NCI-H69 (cell line): Measurements from ENCODE around the gene PCDHGB2.

ENCODE experiments used
- DNase-seq: peaks from one replicate; lab custom pipeline; 2025; lab: John Stamatoyannopoulos, UW

Gene PCDHGB2

GRCh38 chr5:141349917-141350619, 9.7 kb upstream of the PCDHGB2 start, which contains the start of gene PCDHGB1:
Gene PCDHGB1 (plus strand): TSS chr5:141350099. CDS start chr5:141350261, 162 bp downstream.
- DNase-seq, result peak; percentile 84

GRCh38 chr5:141351591-141351990, 8.2 kb upstream of the PCDHGB2 start:
- DNase-seq, result no peak

- peak; percentile 12 for DNase-seq
Observed at GRCh38 chr5:141354900-141355469, 4.8 kb upstream of the PCDHGB2 start, which contains the start of gene PCDHGA4. Gene PCDHGA4 (plus strand): TSS chr5:141355021. CDS start chr5:141355108, 87 bp downstream.

DNA sequence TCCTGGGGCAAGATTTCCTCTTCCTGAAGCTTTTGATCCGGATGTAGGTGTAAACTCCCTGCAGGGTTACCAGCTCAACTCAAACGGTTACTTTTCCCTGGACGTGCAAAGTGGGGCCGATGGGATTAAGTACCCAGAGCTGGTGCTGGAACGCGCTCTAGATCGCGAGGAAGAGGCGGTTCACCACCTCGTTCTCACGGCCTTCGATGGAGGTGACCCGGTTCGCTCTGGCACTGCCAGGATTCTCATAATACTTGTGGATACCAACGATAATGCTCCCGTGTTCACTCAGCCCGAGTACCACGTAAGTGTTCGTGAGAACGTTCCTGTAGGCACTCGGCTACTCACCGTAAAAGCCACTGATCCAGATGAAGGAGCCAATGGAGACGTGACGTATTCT, 4.2 kb upstream of the PCDHGB2 start:
- DNase-seq, result no peak

GRCh38 chr5:141356133-141356532, 3.7 kb upstream of the PCDHGB2 start:
- DNase-seq, result no peak

DNA sequence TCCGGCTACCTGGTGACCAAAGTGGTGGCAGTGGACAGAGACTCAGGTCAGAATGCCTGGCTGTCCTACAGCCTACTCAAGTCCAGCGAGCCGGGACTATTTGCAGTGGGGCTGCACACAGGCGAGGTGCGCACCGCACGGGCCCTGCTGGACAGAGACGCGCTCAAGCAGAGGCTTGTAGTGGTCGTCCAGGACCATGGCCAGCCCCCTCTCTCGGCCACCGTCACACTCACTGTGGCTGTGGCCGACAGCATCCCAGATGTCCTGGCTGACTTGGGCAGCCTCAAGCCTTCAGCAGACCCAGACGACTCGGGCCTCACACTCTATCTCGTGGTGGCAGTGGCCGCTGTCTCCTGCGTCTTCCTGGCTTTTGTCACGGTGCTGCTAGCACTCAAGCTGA, 2.8 kb upstream of the PCDHGB2 start:
- DNase-seq, result no peak

DNA sequence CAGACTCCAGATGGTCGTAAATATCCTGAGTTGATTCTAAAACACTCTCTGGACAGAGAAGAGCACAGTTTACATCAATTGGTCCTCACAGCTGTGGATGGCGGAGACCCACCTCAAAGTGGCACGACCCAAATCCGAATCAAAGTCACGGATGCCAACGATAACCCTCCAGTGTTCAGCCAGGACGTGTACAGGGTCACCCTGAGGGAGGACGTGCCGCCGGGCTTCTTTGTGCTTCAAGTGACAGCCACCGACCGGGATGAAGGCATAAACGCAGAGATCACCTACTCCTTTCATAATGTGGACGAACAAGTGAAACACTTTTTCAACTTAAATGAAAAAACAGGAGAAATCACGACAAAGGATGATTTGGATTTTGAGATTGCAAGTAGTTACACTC, 891 bp downstream of the PCDHGB2 start:
- no peak for DNase-seq

DNA sequence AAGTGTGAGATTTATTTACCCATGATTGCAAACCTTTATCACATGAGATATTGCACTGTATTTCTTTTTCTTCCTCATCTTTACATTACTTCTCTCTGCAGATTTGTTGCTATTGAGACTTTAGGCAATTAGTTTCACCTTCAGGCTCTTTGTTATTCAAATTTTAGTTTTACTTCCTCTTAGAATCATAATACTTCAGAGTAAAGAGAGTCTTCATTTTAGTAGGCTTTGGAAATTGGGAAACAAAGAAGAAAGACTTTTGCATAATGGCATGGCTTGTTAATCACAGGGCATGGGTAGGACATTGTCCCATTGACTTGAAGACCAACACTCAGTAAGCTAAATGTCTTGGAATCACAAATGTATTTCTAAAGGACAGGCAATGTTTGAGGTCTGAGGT, 2.9 kb downstream of the PCDHGB2 start:
- DNase-seq, result no peak

- no peak for DNase-seq
Observed at GRCh38 chr5:141363952-141364660, 4.3 kb downstream of the PCDHGB2 start, which contains the start of gene PCDHGA5. Gene PCDHGA5 (plus strand): TSS chr5:141364162. CDS start chr5:141364331, 169 bp downstream.

- no peak for DNase-seq
Observed at GRCh38 chr5:141366016-141366896, 6.5 kb downstream of the PCDHGB2 start.

DNA sequence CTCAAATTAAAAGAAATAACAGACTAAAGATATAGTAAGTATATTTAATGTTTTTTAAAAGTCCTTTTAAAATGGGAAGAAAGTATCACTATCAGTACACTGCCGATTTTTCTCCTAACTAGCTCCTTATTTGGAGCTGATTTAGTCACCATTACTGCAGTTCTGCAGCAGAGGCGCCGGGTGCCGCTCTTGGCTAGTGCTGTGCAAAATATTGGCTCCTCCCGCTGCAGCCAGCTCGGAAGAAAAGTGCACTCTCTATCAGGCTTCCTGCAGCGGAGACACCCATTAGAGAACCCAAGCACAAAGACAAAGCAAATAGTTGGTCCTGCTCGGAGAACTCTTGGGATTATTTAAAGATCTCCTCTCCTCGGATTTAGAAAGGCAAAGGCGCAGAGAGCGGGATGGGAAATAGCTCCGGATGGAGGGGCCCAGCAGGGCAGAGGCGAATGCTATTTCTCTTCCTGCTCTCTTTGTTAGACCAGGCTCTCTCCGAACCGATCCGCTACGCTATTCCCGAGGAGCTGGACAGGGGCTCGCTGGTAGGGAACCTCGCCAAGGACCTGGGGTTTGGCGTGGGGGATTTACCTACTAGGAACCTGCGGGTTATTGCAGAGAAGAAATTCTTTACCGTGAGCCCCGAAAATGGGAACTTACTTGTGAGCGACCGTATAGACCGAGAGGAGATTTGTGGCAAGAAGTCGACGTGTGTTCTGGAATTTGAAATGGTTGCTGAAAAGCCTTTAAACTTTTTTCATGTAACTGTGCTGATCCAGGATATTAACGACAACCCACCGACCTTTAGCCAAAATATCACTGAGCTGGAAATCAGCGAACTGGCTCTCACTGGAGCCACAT, 10.4 kb downstream of the PCDHGB2 start, which contains the start of gene PCDHGB3:
Gene PCDHGB3, plus strand, starts transcription at position 249 of the 855 bp plus-strand sequence. Its CDS starts 153 bp downstream, at position 402.
- DNase-seq, result no peak

GRCh38 chr5:141371572-141372475, 12.0 kb downstream of the PCDHGB2 start:
- DNase-seq, result no peak

GRCh38 chr5:141373673-141374317, 14.0 kb downstream of the PCDHGB2 start, which contains the start of gene PCDHGA6:
Gene PCDHGA6 (plus strand): TSS chr5:141373891. CDS start chr5:141374084, 193 bp downstream.
- peak; percentile 25 for DNase-seq

GRCh38 chr5:141374627-141375026, 14.8 kb downstream of the PCDHGB2 start:
- no peak for DNase-seq

GRCh38 chr5:141375444-141376155, 15.8 kb downstream of the PCDHGB2 start:
- DNase-seq, result peak; percentile 11

- no peak for DNase-seq
Observed at GRCh38 chr5:141382469-141383294, 22.9 kb downstream of the PCDHGB2 start, which contains the start of gene PCDHGA7. Gene PCDHGA7 (plus strand): TSS chr5:141382742. CDS start chr5:141382900, 158 bp downstream.

DNA sequence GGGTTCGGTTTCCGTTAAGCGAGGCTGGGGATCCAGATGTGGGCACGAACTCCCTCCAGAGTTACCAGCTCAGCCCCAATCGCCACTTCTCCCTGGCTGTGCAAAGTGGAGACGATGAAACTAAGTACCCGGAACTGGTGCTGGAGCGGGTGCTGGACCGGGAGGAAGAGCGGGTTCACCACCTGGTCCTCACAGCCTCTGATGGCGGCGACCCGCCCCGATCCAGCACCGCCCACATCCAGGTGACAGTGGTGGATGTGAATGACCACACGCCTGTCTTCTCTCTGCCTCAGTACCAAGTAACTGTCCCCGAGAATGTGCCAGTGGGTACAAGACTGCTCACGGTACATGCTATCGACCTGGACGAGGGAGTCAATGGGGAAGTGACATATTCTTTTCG, 23.6 kb downstream of the PCDHGB2 start:
- DNase-seq, result no peak
